Omental fat pad (tissue), 4 donors: Measurements from ENCODE around the gene OR6B2. TPM values are rescaled to one million over a fixed set of nuclear protein-coding genes. Genes with fewer than 3 reads are reported as not detected.

Source experiments
- ATAC-seq: fragments of 150-250 bp; one replicate; pipeline ENCODE4 v1.9.1; 2016; ENCODE audit warnings: mild to moderate bottlenecking, moderate library complexity; ENCODE audit not compliant: low FRiP score
- DNase-seq: peaks from one replicate; pipeline ENCODE4 v3.0.0-alpha.2; 2019; ENCODE audit warnings: low spot score
- CTCF ChIP-seq, 3 donors: fragments of 450-650 bp; IDR thresholded peaks; one replicate each; pipeline ENCODE4 v1.5.1; 2016 to 2017; ENCODE audit warnings: antibody characterized with exemption in 3 of 3, mild to moderate bottlenecking in 3 of 3, moderate library complexity in 2 of 3
- total RNA-seq, 4 donors: library from RNA; depleted of rRNA; stranded (reverse); fragments of >200 nt; gene quantifications; one replicate each; pipeline ENCODE4 v1.1.0, GENCODE V29; 2016

OR6B2 gene
- total RNA-seq, 4 donors from 2014 or later = not detected

GRCh38 chr2:240042740-240043139, 12.5 kb upstream of the OR6B2 start:
- ATAC-seq = no peak
- TF ChIP-seq CTCF (IDR thresholded peaks at IDR 0.05) = no peak
- DNase-seq = no peak

- no peak for TF ChIP-seq CTCF (IDR thresholded peaks at IDR 0.05)
- DNase-seq = no peak
- ATAC-seq = no peak
These were observed 11.1 kb upstream of the OR6B2 start for GRCh38 chr2:240041363-240041762.

GRCh38 chr2:240037358-240037757, 7.1 kb upstream of the OR6B2 start:
- no peak for ATAC-seq
- DNase-seq = no peak
- TF ChIP-seq CTCF (IDR thresholded peaks at IDR 0.05) = no peak

- TF ChIP-seq CTCF (IDR thresholded peaks at IDR 0.05) = no peak
- DNase-seq (no peak), ATAC-seq (no peak)
These were observed 3.1 kb upstream of the OR6B2 start for GRCh38 chr2:240033330-240033678.

GRCh38 chr2:240032406-240033329, 2.4 kb upstream of the OR6B2 start:
- no peak for TF ChIP-seq CTCF (IDR thresholded peaks at IDR 0.05)
- DNase-seq = no peak
- no peak for ATAC-seq

GRCh38 chr2:240024766-240025165, 5.5 kb downstream of the OR6B2 start:
- no peak for DNase-seq
- no peak for TF ChIP-seq CTCF (IDR thresholded peaks at IDR 0.05)
- no peak for ATAC-seq

- DNase-seq (no peak), ATAC-seq (no peak)
- TF ChIP-seq CTCF (IDR thresholded peaks at IDR 0.05) = no peak
These were observed 6.4 kb downstream of the OR6B2 start for GRCh38 chr2:240023792-240024191.
